H1 (cell line): ENCODE data around the gene SLC13A2. TPM values are rescaled to one million over a fixed set of nuclear protein-coding genes. Genes with fewer than 3 reads are reported as not detected.

ENCODE experiments used
- EP300 ChIP-seq, 2 experiments: IDR thresholded peaks; 1 replicate in 1 of 2; 2 replicates in 1 of 2; pipeline ENCODE4 v1.6.1; 2011 to 2012; ENCODE audit warnings: low read depth in 2 of 2, low read length in 2 of 2, mild to moderate bottlenecking in 2 of 2, borderline replicate concordance in 1 of 2, inconsistent platforms in 1 of 2, moderate library complexity in 1 of 2
- SIN3A ChIP-seq, 2 experiments: IDR thresholded peaks in 1 of 2; conservative IDR thresholded peaks in 1 of 2; 2 replicates each; pipeline ENCODE4 v1.6.1; 2011 to 2012; ENCODE audit warnings: low read length in 2 of 2, improper control_type of control experiment in 1 of 2, low read depth in 1 of 2, mild to moderate bottlenecking in 1 of 2
- TAF7 ChIP-seq: optimal IDR thresholded peaks from 2 replicates; pipeline ENCODE3; 2011; ENCODE audit warnings: low read depth, mild to moderate bottlenecking, inconsistent platforms, low read length, moderate library complexity, borderline replicate concordance
- USF2 ChIP-seq: IDR thresholded peaks from 2 replicates; pipeline ENCODE4 v1.6.1; 2011; ENCODE audit warnings: low read length, improper control_type of control experiment
- polyA plus RNA-seq, 7 experiments: library from polyadenylated mRNA; depleted of rRNA in 3 of 7; stranded (reverse) in 5 of 7; unstranded in 2 of 7; fragments of >200 nt in 5 of 7; fragments of 200-250 nt in 2 of 7; gene quantifications; 1 replicate in 5 of 7; 2 replicates in 1 of 7; 4 replicates in 1 of 7; pipeline versions ENCODE4 v1.2.1 to v1.2.3, GENCODE V29; 2011 to 2013; ENCODE audit warnings: missing spikeins in 2 of 7, mixed read lengths in 2 of 7
- total RNA-seq: library from RNA; stranded (reverse); fragmentation: NEBNext Ultra II Directional; extraction: Animal tissue kit (Norgen Biotek cat#: 25700); gene quantifications from 2 replicates; pipeline ENCODE4 v1.2.1, GENCODE V29; 2021

Gene SLC13A2
- total and polyA plus RNA-seq, 2 of the 8 experiments (the other 6 are each of a cell fraction or from before 2014, with no cell fraction given): not detected

GRCh38 chr17:28447396-28447760, 26.1 kb upstream of the SLC13A2 start (continued):
- TF ChIP-seq SIN3A (conservative IDR thresholded peaks at IDR 0.05 in 1 of 2, IDR thresholded peaks at IDR 0.05 in 1 of 2; ENCODE audit: low read depth in 1 of 2, low read length in 2 of 2) (no peak), EP300 (IDR thresholded peaks at IDR 0.05; ENCODE audit: borderline replicate concordance in 1 of 2, low read depth in 2 of 2, low read length in 2 of 2) (no peak), TAF7 (no peak), USF2 (no peak)
- TF ChIP-seq, all 59 proteins: peak for 0
